Ramos (cell line): ENCODE results near the gene MAP3K4.

ENCODE experiments used
- in situ Hi-C: fragments of 300-500 bp; cut with MboI; formaldehyde crosslinking; loops from one replicate; pipeline ENCODE4 v1.14.3; 2022; ENCODE audit warnings: low sequenced_read_pairs; ENCODE audit not compliant: unreplicated experiment

Gene MAP3K4

GRCh38 chr6:160991406-160992060, at the start of gene MAP3K4:
TSS of gene MAP3K4 (plus strand) at chr6:160991769. CDS start at chr6:160991932, 163 bp downstream.
- in situ Hi-C loops: no loop called here

- in situ Hi-C loops: no loop called here
Measured at GRCh38 chr6:160943997-160944396, 47.6 kb upstream of the MAP3K4 start.

DNA sequence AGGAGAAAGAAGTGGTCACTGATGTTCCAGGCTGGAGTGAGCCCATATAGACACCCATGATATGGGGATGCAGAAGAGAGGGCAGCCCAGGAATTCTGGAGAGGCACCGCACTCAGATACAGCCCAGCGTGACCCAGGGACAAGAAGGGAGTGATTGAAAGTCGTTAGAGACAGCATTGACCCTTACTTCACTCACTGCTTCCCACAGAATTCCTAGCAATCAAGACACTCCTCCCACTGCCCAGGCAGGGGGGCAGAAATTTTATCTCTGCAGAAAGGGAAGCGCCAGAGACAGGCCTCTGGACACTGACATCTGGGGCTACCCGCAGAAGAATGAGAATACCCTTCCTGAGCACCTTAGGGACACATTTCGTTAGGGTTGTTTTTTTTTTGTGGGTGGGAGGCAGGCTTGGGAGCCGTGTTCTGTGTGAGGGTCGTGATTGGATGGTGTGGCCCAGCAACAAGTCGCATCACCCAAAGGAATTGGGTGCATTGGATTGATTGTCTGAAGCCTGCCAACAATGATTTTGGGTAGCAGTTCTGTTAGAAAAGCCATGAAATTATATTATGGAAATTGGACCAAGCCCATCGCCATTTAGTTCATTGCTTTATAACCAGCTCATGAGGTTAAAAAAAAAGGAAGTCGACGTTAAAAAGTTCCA, 45.9 kb upstream of the MAP3K4 start:
- in situ Hi-C loops: no loop called here

DNA sequence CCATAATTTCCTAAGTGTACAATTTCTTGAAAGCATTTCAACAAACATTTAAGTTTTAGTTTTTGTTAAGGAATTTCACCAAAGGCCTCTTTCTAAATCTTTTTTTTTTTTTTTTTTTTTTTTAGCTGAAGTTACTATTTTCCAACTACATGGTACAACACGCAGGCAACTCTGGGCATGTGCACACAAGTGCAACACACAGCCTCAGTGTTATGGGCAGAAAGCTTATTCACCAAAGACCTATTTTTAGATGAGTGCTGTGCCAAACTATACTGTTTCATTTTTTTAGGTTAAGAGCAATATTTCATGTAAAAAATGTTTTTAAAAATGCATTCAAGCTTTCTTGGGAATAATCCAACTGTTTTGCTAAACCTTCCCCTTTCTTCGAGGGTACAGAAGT, 42.0 kb upstream of the MAP3K4 start:
- in situ Hi-C loops: no loop called here

- in situ Hi-C loops: no loop called here
Measured at GRCh38 chr6:160950507-160950906, 41.1 kb upstream of the MAP3K4 start.

DNA sequence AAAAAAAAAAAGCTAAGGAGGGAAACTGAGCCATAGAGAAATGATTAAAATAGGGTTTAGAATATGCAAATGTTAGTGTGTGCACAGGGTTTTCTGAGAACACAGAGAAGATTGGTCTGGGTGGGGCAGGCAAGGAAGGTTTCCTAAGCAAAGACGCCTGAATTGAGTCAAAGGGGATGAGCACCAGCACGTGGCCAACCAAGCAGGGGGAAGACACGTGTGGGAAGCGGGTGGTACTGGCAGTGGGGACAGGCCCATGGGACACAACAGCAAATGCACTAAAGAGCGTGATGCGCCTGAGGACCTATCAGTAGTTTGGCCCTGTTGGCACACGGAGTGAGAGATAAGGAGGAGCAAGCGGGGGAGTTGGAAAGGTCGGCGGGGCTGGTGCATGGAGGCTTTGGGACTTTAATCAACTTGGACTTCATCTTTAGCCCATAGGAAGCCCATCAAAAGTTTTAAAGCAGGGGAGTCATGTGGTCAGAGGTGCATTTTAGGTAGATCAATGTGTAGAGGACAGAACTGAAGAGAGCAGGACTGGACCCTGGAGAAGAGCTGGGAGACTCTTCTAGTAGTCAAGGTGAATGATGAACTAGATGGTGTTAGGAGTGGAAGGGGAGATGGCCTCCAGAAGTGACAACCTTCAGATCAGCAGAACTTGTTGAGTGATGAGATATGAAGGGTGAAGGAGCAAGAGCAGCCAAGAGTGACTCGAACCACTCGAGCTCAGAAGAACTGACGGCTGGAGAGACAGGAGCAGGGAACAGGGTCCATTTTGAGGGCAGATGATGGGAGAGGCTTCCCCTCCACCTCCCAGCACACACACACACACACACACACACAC, 40.2 kb upstream of the MAP3K4 start:
- in situ Hi-C loops: no loop called here

DNA sequence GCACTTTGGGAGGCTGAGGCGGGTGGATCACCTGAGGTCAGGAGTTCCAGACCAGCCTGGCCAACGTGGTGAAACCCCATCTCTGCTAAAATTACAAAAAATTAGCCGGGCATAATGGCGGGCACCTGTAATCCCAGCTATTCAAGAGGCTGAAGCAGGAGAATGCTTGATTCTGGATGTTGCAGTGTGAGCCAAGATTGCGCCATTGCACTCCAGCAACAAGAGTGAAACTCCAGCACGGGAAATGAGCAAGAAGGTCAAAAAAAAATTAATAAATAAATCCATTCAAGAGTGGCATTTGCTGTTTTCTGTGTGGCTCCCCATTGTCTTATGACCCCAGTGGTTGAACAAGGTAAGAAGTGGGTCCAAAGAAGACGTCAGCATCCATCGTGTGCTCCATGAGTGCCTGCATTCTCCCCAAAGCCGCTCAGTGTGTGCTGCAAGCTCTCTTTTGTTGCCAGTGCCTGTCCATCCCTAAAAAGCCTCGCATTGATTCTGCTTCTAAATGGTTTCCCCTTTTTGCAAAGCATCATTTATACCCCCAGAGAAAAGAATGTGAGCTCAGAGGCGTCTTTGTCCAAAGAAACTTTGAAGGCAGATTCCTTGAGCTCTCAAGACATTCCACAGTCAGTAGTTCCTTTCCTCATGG, 38.8 kb upstream of the MAP3K4 start:
- in situ Hi-C loops: no loop called here

GRCh38 chr6:160955508-160956295, 35.9 kb upstream of the MAP3K4 start:
- in situ Hi-C loops: no loop called here

GRCh38 chr6:160956300-160957035, 35.1 kb upstream of the MAP3K4 start:
- in situ Hi-C loops: no loop called here

GRCh38 chr6:160959726-160960435, 31.7 kb upstream of the MAP3K4 start:
- in situ Hi-C loops: no loop called here

GRCh38 chr6:160960839-160961238, 30.7 kb upstream of the MAP3K4 start:
- in situ Hi-C loops: no loop called here

DNA sequence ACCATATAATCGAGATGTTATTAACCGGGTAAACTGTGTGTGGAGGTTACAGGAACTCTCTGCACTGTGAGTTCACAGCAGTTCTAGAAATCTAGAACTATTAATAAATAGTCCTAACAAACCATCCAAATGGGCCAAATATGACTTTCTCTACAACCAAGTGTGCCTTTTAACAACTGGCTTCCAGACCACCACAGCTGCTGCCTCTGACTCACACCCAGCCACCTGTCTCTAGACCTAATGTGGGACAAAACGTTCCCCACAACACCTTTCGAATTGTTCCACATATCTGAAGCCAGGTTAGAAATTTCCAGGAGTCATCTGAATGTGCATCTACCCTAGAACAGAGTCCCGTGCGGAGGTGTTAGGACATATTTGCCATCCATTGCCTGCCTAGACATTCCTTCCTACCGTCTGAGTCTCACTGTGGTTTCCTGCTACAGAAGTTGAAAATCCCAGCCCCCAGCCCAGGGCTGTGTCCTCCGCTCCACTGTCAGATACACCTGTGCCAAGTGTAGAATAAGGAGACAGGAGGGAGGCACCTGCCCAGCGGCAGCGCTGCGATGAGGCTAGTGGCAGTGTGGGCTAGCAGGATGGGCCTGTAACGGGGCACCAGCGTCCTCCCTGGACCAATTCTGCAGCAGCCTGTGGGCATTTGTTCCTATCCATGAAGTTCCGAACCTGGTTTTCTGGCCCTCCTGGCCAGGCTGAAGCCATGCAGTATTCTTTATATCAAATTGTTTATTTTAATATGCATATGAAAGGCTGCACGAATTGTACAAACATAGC, 28.5 kb upstream of the MAP3K4 start:
- in situ Hi-C loops: no loop called here

DNA sequence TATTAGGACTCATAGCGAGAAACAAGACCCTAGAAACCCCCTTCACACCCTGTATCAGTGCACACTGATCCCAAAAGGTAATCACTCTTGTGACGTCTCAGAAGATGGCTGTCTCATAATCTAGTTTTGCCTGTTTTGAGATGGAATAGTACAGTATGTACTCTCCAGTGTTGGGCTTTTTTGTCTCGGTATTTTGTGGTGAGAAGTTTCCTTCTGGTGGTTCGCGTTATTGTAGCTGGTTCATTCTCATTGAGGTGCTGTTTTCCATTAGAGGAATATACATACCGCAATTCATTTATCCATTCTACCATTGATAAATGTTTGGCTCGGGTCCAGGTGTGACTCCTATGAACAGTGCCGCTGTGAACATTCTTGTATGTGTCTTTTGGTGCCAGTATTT, 27.9 kb upstream of the MAP3K4 start:
- in situ Hi-C loops: no loop called here

DNA sequence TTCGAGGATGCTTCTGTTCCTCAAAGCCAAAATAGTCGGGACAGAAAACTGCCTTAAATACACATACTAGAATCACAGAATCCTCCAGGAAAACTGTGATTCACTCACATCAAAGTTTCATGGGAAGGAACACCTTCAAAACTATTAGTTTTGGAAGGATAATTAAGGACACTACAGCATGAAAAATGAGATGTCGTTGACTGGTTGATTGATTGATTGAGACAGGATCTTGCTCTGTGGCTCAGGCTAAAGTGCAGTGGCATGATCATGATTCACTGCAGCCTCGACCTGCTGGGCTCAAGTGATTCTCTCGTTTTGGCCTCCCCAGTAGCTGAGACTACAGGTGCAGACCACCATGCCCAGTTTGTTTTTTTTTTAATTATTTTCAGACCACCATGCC, 25.7 kb upstream of the MAP3K4 start:
- in situ Hi-C loops: no loop called here

GRCh38 chr6:160966493-160967229, 24.9 kb upstream of the MAP3K4 start:
- in situ Hi-C loops: no loop called here

DNA sequence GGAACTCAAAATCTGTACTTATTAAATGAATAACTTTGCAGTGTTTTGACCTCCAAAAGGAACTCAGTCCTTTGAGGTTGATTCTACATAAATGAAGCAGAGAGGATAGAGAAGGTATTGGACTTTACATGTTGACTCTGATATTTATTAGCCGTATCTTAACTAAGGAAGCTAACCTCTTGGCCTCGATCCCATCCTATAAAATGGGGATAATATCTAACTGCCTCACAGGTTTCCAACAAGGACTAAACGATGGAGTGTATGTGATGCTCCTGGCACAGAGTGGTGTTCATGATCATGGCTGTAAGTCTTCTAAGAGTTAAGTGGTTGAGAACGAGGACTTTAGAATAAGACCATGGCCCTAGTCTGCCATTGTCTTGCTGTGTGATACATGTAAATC, 24.2 kb upstream of the MAP3K4 start:
- in situ Hi-C loops: no loop called here

DNA sequence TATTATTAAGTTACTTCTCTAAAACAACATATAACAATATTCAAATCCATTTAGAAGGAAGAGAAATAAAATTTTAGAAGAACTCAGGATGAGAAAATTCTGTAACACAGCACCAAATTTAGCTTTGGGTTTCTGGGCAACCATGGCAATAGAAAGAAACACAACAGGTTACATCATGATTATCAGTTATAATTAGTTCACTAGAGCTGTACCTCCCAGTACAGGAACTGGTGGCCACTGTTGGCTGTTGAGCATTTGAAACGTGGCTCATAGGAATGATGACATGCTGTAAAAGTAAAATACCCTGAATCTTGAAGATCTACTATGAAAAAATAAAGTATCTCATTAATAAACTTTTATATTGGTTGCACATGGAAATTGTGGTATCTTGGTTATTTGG, 23.7 kb upstream of the MAP3K4 start:
- in situ Hi-C loops: no loop called here
